GM18870 (cell line): Measurements from ENCODE around the gene CMIP.

ENCODE experiments used
- ATAC-seq: cut with Tn5 transposase; IDR thresholded peaks from one replicate; pipeline ENCODE4 v1.9.1; 2021; ENCODE audit warnings: moderate library complexity; ENCODE audit not compliant: unreplicated experiment

The CMIP gene

GRCh38 chr16:81546781-81547180 lies 102.2 kb downstream of the CMIP start:
- ATAC-seq = no peak

GRCh38 chr16:81547194-81547938 lies 102.8 kb downstream of the CMIP start:
- no peak for ATAC-seq

- ATAC-seq = no peak
Observed at GRCh38 chr16:81547939-81548216, 103.3 kb downstream of the CMIP start.

- ATAC-seq = no peak
Observed at GRCh38 chr16:81548551-81548875, 103.9 kb downstream of the CMIP start.

GRCh38 chr16:81548876-81549546 lies 104.4 kb downstream of the CMIP start:
- ATAC-seq = no peak

GRCh38 chr16:81549547-81550431 lies 105.2 kb downstream of the CMIP start:
- no peak for ATAC-seq

- no peak for ATAC-seq
Observed at GRCh38 chr16:81550432-81550808, 105.8 kb downstream of the CMIP start.

- no peak for ATAC-seq
Observed at GRCh38 chr16:81551151-81551808, 106.7 kb downstream of the CMIP start.

GRCh38 chr16:81551821-81552304 lies 107.3 kb downstream of the CMIP start:
- ATAC-seq = no peak

GRCh38 chr16:81552743-81553079 lies 108.1 kb downstream of the CMIP start:
- ATAC-seq = no peak

- ATAC-seq = no peak
Observed at GRCh38 chr16:81553080-81553813, 108.6 kb downstream of the CMIP start.

- ATAC-seq = no peak
Observed at GRCh38 chr16:81553814-81554675, 109.4 kb downstream of the CMIP start.

- no peak for ATAC-seq
Observed at GRCh38 chr16:81554979-81555378, 110.4 kb downstream of the CMIP start.

- no peak for ATAC-seq
Observed at GRCh38 chr16:81555660-81556059, 111.1 kb downstream of the CMIP start.

GRCh38 chr16:81556715-81557284 lies 112.2 kb downstream of the CMIP start:
- ATAC-seq = no peak

- ATAC-seq = no peak
Observed at GRCh38 chr16:81558077-81558443, 113.5 kb downstream of the CMIP start.

- no peak for ATAC-seq
Observed at GRCh38 chr16:81558444-81559175, 114.0 kb downstream of the CMIP start.

- ATAC-seq = no peak
Observed at GRCh38 chr16:81560979-81561657, 116.5 kb downstream of the CMIP start.
